22Rv1 (cell line): Measurements from ENCODE around the gene PSORS1C2.

Experiments used
- CTCF ChIP-seq: fragments of 450-650 bp; IDR thresholded peaks from 2 replicates; pipeline ENCODE4 v1.5.1; 2017; ENCODE audit warnings: mild to moderate bottlenecking
- ZFX ChIP-seq: fragments of 450-650 bp; IDR thresholded peaks from 2 replicates; pipeline ENCODE4 v1.6.1; 2017; ENCODE audit warnings: antibody characterized with exemption, borderline replicate concordance

- TF ChIP-seq ZFX = no peak
- TF ChIP-seq CTCF = no peak
Measured at GRCh38 chr6:31091680-31092079, 47.2 kb downstream of the PSORS1C2 start.
